NT2/D1 (cell line): Measurements from ENCODE around the gene SNED1.

Experiments
- YY1 ChIP-seq: IDR thresholded peaks from 2 replicates; pipeline ENCODE4 v1.6.1; 2011; ENCODE audit not compliant: insufficient read length, insufficient read depth
- ZNF274 ChIP-seq: IDR thresholded peaks from 2 replicates; pipeline ENCODE4 v1.6.1; 2011; ENCODE audit warnings: mild to moderate bottlenecking, low read depth, low read length

DNA sequence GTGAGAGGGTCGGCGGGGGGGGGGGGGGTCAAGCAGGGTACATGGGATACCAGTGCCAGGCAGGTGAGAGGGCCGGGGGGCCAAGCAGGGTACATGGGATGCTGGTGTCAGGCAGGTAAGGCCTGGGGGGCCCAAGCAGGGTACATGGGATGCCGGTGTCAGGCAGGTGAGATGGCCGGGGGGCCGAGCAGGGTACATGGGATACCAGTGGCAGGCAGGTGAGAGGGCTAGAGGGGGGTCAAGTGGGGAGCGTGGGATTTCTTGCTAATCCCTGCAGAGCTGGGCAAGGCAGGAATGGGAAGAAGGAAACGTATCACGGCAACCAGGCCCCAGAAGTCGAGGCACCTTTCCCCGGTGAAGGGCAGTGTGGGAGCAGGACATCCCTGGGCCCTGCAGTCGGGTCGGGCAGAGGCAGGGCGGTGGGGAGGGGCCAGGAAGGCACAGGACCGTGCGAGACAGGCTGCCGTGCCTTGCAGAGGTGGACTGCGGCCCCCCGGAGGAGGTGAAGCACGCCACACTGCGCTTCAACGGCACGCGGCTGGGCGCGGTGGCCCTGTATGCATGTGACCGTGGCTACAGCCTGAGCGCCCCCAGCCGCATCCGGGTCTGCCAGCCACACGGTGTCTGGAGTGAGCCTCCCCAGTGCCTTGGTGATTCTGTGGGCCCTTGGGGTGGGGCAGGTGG is 54.4 kb downstream of the SNED1 start:
- TF ChIP-seq ZNF274 (no peak), YY1 (no peak)
